GM19043 (cell line): ENCODE data around the gene OR8D1.
"Not testable (repeated sequence)": the region's sequence is repeated elsewhere in the genome, so short reads cannot be mapped to it uniquely, and the experiment has no call there.

Experiments used
- ATAC-seq: cut with Tn5 transposase; IDR thresholded peaks from one replicate; pipeline ENCODE4 v1.9.1; 2021; ENCODE audit warnings: low read depth; ENCODE audit not compliant: unreplicated experiment

The OR8D1 gene

DNA sequence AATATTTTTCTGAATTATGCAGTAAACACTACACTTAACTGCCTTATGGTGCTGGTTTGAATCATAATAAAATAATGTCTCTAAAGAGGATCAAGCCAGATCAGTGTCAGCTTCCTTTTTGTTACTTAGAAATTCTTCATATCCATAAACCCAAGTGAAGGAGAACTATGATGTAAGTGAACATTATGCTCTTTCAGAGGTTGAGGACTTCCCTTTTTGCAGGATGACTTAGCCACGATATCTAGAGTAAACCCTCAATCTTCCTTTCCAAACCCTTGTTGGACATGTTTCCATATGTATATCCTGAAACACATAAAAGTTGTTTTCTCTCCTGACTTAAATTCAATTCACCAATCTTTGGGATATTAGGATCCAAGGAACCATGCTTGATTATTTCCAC lies 19.1 kb downstream of the OR8D1 start:
- no peak for ATAC-seq

DNA sequence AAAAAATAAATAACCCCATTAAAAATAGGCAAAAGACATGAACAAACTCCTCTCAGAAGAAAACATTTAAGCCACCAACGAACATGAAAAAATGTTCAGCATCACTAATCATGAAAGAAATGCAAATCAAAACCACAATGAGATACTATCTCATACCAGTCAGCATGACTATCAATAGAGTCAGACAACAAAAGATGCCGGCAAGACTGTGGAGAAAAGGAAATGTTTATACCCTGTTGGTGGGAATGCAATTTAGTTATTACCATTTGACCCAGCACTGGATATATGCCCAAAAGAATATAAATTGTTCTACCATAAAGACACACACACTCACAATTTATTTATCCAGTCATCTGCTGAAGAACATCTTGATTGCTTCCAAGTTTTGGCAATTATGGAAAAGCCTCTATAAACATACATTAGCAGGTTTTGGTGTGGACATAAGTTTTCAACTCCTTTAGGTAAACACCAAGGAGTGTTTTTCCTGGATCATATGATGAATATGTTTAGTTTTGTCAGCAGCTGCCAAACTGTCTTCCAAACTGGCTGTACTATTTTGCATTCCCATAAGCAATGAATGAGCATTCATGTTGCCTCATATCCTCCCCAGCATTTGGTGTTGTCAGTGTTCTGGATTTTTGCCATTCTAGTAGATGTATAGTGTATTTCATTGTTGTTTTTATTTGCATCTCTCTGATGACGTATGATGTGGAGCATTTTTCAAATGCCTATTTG lies 28.0 kb downstream of the OR8D1 start:
- ATAC-seq, result no peak

DNA sequence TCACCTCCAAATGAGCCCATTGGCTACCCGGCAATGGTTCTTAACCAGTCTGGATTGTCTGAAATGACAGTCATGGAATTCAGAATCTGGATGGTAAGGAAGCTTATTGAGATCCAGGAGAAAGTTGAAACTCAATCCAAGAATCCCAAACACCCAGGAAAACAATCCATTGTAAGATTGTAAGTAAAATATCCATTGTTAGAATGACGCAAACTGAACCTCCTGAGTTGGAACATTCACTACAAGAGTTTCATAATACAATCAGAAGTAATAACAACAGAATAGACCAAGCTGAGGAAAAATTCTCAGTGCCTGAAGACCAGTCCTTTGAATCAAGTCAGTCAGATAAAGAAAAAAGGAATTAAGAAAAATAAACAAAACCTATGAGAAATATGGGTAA lies 35.5 kb downstream of the OR8D1 start:
- no peak for ATAC-seq

DNA sequence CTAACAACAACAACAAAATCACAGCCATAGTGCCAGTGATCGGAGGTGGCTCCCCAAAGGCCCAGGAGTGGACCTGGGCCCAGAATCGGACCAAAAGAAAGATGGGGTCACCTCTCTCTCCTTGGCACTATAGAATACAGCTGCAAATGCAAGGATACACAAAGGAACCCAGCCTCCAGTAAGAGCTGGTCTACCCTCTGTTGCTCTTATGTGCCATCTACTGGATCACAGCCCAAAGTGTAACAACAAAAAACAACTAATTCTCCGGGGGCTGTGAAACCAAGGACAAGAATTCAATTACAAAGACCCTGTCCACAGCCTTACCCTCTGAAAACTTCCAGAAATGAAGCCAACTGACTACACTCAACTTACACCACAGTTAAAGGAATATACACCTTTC lies 35.9 kb downstream of the OR8D1 start:
- ATAC-seq, result no peak

DNA sequence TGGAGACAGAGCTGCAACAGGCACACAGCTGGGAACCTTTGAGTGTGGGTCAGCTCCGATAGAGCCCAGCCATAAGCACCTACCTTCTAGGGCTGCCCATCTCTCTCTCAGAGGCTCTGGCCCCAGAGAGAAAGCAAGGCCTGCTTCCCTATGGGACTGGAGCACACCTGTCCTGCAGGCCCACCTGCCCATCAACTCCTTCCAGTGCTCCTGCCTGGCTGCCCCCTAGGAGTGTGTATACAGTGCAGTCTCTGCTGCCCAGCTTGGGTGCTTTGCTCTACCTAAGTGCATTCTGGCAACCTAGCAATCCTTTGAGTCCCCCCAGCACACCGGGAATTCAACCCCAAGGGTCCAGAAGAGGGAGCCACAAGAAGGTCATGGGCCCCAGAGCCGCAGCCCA lies 36.5 kb downstream of the OR8D1 start:
- no peak for ATAC-seq

DNA sequence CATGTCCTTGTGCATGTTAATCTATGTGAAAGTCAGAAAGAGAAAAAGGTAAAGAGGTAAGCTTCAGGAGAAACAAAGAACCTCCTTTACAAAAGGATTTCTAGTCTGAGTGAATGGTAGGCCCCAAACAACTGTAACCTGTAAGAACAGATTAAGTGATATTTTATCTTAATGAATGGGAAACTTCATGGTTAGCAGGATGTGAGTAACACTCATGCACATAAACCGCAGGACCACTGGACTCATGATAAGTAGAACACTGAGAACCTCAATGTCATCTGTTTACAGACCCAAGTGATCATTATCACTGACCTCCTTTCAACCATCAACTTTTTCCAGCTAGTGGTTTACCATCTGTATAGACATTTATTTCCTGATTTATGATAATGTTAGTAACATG lies 37.7 kb downstream of the OR8D1 start:
- no peak for ATAC-seq

DNA sequence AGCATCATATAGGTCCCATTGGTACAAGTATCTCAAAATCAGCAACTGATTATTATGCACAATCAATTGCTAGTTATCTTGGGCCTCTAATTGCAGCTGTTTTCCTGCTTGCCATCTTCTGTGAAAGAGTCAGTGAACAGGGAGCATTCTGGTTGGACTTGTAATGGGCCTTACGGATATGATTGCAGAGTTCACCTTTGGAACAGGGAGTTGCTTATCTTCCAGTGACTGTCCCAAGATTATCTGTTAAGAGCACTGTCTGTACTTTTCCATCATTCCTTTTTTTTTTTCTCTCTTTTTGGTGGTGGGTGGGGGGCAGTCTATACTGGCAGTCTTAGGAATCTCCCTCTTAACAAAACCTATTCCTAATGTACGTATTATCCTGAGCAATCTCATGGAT lies 39.7 kb downstream of the OR8D1 start:
- ATAC-seq, result no peak

DNA sequence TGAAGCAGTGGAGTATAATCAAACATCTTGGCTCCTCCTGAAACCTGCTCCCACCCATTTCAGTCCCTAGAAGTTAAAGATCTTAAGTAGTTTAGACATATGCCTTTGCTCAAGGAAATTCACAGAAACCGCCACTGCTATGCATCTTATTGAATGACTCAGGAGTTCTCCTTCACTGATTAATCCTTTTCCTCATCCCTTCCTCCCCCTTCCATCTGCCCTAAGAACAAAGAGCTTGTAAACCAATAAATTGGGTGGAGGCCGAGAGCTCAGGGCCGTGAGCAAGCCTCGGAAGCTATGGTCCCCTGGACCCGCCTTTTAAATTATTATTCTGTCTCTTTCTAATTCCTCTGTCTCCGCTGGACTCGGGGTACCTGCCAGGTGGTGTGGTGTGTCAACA lies 42.9 kb downstream of the OR8D1 start:
- ATAC-seq, result not testable (repeated sequence)

DNA sequence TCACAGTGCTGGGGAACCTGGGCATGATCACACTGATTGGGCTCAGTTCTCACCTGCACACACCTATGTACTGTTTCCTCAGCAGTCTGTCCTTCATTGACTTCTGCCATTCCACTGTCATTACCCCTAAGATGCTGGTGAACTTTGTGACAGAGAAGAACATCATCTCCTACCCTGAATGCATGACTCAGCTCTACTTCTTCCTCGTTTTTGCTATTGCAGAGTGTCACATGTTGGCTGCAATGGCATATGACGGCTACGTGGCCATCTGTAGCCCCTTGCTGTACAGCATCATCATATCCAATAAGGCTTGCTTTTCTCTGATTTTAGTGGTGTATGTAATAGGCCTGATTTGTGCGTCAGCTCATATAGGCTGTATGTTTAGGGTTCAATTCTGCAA lies 48.7 kb downstream of the OR8D1 start:
- not testable (repeated sequence) for ATAC-seq

DNA sequence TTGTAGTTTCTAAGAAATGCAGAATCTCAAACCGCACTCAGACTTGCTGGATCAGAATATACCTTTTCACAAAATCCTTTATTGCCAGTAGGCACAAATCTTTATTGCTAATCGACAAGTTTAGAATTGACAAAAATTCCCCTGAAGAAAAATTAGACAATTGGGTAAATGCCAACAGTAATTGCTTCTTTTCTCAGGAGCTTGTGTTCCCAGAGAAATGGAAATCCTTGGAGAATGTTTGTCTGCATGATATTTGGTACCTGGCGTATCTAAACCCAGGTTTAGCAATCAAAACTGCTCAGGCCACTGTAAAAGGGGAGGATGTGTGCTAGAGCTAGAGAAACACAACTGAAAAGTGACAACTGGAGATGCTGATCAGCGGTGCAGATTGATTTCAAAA lies 57.7 kb downstream of the OR8D1 start, which contains the start of gene OR8G5:
OR8G5 (plus strand) TSS at position 301 of the 400 bp plus-strand sequence. CDS start 8,556 bp downstream, outside the sequence.
- ATAC-seq, result no peak
